ENCODE data around the gene SEMA5A. TPM values are rescaled to one million over a fixed set of nuclear protein-coding genes. Genes with fewer than 3 reads are reported as not detected.

The SEMA5A gene
- total RNA-seq, 4 donors from 2014 or later, result 0.46 to 3.2 (median 1.7) TPM

- Histone ChIP-seq H3K27ac (no peak overlapping the region), H3K4me3 (no peak overlapping the region), H3K27me3 (no peaks in the 10 kb centered on the region), H3K9me3 (no peaks in the 10 kb centered on the region), H3K36me3 (no peaks in the 10 kb centered on the region), H3K4me1 (no peaks in the 10 kb centered on the region)
- ATAC-seq (no peak), DNase-seq (no peak)
- TF ChIP-seq POLR2A (IDR thresholded peaks at IDR 0.05), result no peak
- no peak for TF ChIP-seq CTCF (IDR thresholded peaks at IDR 0.05 in 4 of 5, conservative IDR thresholded peaks at IDR 0.05 in 1 of 5)
- intact Hi-C loops (cut with DNase I; ENCODE audit: low total_unique reads), result no loop called here
- in situ Hi-C loops (cut with MboI; ENCODE audit: low sequenced_read_pairs in 4 of 4), result no loop called here
Measured at GRCh38 chr5:9567039-9567438, 21.2 kb upstream of the SEMA5A start.

- Histone ChIP-seq H3K27ac (no peak overlapping the region), H3K27me3 (no peaks in the 10 kb centered on the region), H3K4me1 (no peaks in the 10 kb centered on the region), H3K9me3 (no peaks in the 10 kb centered on the region), H3K36me3 (no peaks in the 10 kb centered on the region), H3K4me3 (no peak overlapping the region)
- no peak for DNase-seq
- ATAC-seq, result no peak
- intact Hi-C loops (cut with DNase I; ENCODE audit: low total_unique reads), result no loop called here
- no peak for TF ChIP-seq POLR2A (IDR thresholded peaks at IDR 0.05)
- no peak for TF ChIP-seq CTCF (IDR thresholded peaks at IDR 0.05 in 4 of 5, conservative IDR thresholded peaks at IDR 0.05 in 1 of 5)
- in situ Hi-C loops (cut with MboI; ENCODE audit: low sequenced_read_pairs in 4 of 4), result no loop called here
Measured at GRCh38 chr5:9564752-9565151, 18.9 kb upstream of the SEMA5A start.

DNA sequence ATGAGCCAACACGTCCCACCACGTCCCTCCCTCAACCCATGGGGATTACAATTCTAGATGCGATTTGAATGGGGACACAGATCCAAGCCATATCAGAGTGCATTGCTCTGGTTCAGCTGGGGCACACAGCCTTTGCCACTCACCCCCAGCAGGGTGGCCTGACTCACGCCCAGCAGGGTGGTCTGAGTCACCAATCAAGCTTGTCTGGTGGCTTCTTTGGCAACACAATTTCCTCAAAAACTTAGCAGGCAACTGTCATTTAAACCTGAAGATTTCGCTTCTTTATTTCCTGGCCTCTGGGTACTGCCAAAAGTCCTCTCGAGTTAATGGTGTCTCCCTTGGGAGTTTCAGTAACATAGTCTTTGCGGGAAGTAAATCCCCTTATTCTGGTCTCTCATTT, 16.3 kb upstream of the SEMA5A start:
- DNase-seq (no peak), ATAC-seq (no peak)
- intact Hi-C loops (cut with DNase I; ENCODE audit: low total_unique reads), result no loop called here
- H3K36me3 ChIP-seq, result no peaks in the 10 kb centered on the region
- H3K4me1 ChIP-seq, result no peaks in the 10 kb centered on the region
- in situ Hi-C loops (cut with MboI; ENCODE audit: low sequenced_read_pairs in 4 of 4), result no loop called here
- no peak overlapping the region for H3K27ac ChIP-seq
- no peaks in the 10 kb centered on the region for H3K9me3 ChIP-seq
- TF ChIP-seq POLR2A (IDR thresholded peaks at IDR 0.05), result no peak
- no peak for TF ChIP-seq CTCF (IDR thresholded peaks at IDR 0.05 in 4 of 5, conservative IDR thresholded peaks at IDR 0.05 in 1 of 5)
- no peak overlapping the region for H3K4me3 ChIP-seq
- no peaks in the 10 kb centered on the region for H3K27me3 ChIP-seq

GRCh38 chr5:9559965-9560364, 14.1 kb upstream of the SEMA5A start:
- DNase-seq (no peak), ATAC-seq (no peak)
- intact Hi-C loops (cut with DNase I; ENCODE audit: low total_unique reads), result no loop called here
- Histone ChIP-seq H3K4me1 (no peaks in the 10 kb centered on the region), H3K36me3 (no peaks in the 10 kb centered on the region), H3K27me3 (no peaks in the 10 kb centered on the region), H3K9me3 (no peaks in the 10 kb centered on the region), H3K4me3 (no peak overlapping the region), H3K27ac (no peak overlapping the region)
- TF ChIP-seq CTCF (IDR thresholded peaks at IDR 0.05 in 4 of 5, conservative IDR thresholded peaks at IDR 0.05 in 1 of 5), result no peak
- no peak for TF ChIP-seq POLR2A (IDR thresholded peaks at IDR 0.05)
- in situ Hi-C loops (cut with MboI; ENCODE audit: low sequenced_read_pairs in 4 of 4), result no loop called here

DNA sequence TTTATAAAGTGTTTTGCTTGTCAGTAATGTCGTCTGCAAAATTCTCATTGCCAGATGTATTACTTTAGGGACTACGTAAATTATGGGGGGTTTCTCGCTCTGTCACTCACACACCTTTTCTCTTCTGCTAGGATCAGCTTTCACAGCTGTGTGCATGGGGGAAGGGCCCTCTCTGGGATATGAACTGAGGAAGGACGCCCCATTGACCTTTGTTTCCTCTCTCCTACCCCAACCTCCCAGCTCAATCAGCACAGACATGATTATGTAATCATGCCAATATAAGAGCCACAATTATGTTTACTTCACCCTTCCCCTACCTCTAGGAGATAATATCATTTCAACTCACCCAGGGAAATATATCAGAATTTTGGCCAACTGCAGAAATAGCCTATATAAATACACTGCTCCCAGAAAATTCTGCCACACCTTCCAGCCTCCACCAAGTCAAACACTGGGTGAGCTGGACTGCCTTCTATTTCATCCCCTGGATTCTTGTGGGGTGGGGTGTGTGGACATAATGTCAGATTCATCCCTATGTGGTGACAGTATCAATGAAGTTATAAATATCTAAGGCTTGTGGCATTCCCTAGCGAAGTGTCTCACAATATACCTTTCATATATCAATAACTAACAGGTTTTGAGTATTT, 12.6 kb upstream of the SEMA5A start:
- Histone ChIP-seq H3K27ac (no peak overlapping the region), H3K9me3 (no peaks in the 10 kb centered on the region), H3K27me3 (no peaks in the 10 kb centered on the region), H3K36me3 (no peaks in the 10 kb centered on the region), H3K4me1 (no peaks in the 10 kb centered on the region), H3K4me3 (no peak overlapping the region)
- DNase-seq (no peak), ATAC-seq (no peak)
- no peak for TF ChIP-seq CTCF (IDR thresholded peaks at IDR 0.05 in 4 of 5, conservative IDR thresholded peaks at IDR 0.05 in 1 of 5)
- TF ChIP-seq POLR2A (IDR thresholded peaks at IDR 0.05), result no peak
- intact Hi-C loops (cut with DNase I; ENCODE audit: low total_unique reads), result no loop called here
- in situ Hi-C loops (cut with MboI; ENCODE audit: low sequenced_read_pairs in 4 of 4), result no loop called here

All from gastrocnemius medialis (tissue), 4 donors.